Measurements from ENCODE around the gene SNTG2.

DNA sequence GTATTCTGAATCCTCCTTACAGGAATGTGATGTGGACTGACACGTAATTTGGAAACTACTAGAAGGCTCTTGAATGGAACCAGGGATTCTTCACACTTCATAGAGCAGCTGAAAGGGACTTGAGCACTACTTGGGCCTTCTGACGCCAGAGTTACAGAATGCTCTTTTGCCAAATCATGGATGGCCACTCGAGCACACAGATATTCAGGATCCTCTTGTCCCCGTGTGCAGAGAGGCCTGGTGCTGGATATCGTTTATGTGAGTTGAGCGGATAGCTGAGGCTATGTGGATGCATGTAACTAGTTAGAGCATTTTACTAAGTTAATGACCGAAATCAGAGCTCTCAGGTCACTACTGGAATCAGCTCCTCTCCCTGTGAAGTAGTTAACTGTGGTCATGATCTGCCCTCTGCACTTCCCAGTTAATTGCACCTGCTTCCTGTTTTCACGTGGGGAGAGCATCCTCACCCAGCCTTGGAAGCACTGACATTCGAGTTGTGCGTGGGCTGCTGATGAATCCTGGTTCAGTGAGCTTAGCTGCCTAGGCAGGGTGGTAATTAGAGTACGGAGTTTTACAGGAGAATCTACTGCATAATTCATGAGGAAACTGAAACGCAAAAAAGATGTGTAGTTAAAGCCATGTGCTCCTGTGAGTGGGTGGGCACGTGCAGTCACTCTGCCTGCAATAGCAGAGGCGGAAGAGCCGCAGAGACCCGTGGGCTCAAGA, 457.5 kb downstream of the SNTG2 start:
- TF ChIP-seq, protein P1, sequence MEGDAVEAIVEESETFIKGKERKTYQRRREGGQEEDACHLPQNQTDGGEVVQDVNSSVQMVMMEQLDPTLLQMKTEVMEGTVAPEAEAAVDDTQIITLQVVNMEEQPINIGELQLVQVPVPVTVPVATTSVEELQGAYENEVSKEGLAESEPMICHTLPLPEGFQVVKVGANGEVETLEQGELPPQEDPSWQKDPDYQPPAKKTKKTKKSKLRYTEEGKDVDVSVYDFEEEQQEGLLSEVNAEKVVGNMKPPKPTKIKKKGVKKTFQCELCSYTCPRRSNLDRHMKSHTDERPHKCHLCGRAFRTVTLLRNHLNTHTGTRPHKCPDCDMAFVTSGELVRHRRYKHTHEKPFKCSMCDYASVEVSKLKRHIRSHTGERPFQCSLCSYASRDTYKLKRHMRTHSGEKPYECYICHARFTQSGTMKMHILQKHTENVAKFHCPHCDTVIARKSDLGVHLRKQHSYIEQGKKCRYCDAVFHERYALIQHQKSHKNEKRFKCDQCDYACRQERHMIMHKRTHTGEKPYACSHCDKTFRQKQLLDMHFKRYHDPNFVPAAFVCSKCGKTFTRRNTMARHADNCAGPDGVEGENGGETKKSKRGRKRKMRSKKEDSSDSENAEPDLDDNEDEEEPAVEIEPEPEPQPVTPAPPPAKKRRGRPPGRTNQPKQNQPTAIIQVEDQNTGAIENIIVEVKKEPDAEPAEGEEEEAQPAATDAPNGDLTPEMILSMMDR (IDR thresholded peaks at IDR 0.05; ENCODE audit: insufficient read depth, low read depth, low read length) = no peak
- TF ChIP-seq EZH2 (IDR thresholded peaks at IDR 0.05; ENCODE audit: insufficient read depth, low read length) = no peak
